ENCODE data around the gene NTM.

Gene NTM

GRCh38 chr11:131964698-131965483 lies 594.5 kb downstream of the NTM start:
- DNase-seq (ENCODE audit: low spot score): no peak

GRCh38 chr11:131965504-131965903 lies 595.1 kb downstream of the NTM start:
- DNase-seq (ENCODE audit: low spot score): no peak

DNA sequence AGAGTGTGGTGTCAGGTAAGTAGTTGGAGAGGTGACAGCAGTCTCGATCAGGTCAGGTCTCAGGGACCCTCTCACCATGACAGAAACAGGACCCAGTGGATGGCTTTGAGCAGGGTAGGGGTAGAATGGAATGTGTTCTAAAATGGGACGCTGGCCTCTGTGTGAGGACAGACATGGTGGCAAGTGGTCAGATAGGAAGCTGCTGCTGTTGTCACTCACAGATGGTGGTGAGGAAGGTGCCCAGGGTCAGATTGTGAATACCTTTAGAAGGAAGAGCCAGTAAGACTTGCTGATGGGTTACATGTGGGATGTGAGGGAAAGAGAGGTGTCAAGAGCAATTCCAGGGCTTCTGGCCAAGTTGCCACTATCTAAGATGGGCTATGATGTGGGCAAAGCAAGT lies 596.3 kb downstream of the NTM start:
- DNase-seq (ENCODE audit: low spot score): no peak

DNA sequence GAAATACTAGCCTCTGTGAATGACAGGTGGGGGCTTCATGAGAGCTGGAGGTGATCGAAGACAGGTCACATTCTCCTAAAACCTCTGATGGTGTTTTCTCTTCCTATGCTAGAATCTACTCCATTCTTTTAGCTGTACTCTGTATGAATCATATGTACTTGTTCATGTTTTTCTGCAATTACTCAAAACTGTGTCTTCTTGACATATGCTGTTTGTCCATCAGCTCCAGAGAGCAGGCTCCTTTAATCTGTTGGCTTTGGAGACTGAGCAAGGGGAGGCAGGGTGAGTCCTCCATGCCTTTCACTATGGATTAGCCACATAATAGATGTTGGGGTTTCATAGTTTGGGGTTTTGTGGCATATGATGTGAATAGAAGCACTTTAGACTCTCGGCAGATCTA lies 598.8 kb downstream of the NTM start:
- DNase-seq (ENCODE audit: low spot score): no peak

DNA sequence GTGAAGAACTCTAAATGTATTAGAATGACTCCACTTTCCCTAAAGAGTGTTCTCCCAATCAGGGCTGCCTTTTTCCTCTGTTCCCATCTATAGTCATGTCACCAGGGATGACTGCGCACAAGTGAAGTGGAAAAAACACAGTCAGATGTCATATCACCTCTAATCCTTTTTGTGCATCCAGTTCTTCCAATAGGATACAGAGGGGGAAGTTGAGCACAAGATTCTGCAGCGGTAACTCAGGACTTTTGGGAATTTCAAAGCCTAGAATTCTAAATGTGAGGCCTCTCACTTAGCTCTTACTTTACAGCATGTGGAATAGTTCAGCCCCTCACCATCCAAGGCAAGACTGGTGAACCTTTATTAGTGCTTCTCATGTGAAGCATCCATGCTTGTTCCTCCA lies 602.6 kb downstream of the NTM start:
- DNase-seq (ENCODE audit: low spot score): no peak

GRCh38 chr11:131975619-131976018 lies 605.2 kb downstream of the NTM start:
- DNase-seq (ENCODE audit: low spot score): no peak

DNA sequence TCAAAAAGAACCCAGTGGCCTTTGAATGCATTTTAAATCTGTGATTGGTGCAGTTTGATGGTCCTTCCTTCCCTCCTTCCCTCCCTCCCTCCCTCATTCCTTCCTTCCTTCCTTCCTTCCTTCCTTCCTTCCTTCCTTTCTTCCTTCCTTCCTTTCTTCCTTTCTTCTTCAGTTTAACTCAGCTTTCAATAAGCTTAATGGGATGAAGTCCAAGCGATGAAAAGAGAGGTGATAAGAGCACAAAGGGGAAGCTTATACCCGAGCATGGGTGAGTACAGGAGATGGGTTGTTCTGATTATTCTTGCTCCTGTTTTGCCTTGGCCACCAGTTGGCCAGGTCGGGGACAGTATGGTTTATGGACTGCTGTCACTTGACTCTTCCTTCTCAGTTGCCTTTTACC lies 605.6 kb downstream of the NTM start:
- no peak for DNase-seq (ENCODE audit: low spot score)

GRCh38 chr11:131977231-131977630 lies 606.8 kb downstream of the NTM start:
- no peak for DNase-seq (ENCODE audit: low spot score)

- peak; percentile 38 for DNase-seq (ENCODE audit: low spot score)
Measured at GRCh38 chr11:131977854-131978253, 607.4 kb downstream of the NTM start.

DNA sequence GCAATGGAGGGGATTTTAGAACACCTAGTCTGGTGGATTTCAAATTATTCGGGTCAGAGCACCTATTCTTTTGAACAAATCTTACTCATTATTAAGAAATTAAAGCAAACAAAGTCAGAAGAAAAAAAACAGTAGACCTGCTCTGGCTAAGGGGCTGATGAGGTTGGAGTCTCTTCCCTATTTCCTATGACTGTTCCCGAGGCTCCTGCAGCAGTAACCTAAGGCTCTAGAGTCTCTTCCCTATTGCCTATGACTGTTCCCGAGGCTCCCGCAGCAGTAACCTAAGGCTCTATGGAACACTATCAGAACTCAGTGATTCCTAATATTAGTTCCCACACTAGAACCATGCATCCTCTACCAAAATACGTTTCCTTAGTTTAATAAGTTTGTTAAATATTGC lies 607.9 kb downstream of the NTM start:
- no peak for DNase-seq (ENCODE audit: low spot score)

DNA sequence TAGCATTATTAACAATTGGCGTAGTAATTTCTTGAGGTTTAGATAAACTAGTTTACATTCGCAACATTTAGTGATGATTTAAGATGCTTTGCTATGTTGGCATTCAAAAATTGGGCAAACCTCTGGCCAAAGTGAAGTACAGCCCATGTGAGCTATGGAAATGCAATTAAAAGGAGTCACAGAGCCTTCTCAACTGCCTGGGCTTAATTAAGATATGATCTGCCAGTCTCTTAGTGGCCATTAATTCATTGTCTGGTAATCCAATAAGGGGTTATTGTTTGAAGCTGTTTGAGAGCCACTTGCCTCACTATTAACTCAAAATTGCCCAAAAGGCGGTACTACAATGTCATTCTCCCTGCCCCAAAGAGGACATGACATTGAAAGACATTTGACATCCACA lies 608.9 kb downstream of the NTM start:
- no peak for DNase-seq (ENCODE audit: low spot score)

DNA sequence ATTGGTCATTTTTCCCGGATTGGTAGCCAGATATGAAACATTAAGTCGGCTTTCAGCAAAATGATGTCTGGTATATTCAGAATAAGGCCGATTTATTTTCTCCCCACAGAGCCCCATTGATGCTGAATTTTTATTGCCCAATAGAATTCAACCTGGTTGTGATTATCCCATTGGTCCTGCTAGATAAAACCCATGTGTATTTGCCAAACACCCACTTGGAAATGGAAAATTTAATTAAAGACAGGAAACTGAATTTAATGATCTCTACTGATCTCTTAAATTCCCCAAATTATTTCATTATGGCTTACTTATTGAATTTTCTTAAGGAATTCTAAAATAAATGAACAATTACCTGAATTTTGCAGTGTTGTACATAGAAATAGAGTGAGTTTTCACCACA lies 609.8 kb downstream of the NTM start:
- DNase-seq (ENCODE audit: low spot score): no peak

GRCh38 chr11:131980888-131981668 lies 610.7 kb downstream of the NTM start:
- no peak for DNase-seq (ENCODE audit: low spot score)

DNA sequence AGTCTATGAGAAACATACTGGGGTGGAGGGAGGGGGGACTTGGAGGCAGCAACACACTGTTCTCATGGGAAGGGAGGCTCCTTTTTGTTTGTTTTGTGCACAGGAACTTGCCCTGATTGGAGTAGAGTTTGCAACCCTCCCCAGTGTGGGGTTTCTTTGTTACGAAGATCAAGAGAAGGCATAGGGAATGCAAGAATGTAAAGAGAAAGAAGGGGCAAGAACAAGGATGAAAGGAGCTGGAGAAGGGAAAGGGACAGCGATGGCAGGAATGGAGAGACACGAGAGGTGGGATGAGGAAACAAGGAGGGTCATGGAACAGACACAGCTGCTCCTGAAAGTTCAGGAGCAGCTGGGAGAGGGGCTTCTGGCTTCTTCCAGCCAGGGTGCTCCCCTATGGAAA lies 611.7 kb downstream of the NTM start:
- no peak for DNase-seq (ENCODE audit: low spot score)

- DNase-seq (ENCODE audit: low spot score): no peak
Measured at GRCh38 chr11:131985846-131986301, 615.5 kb downstream of the NTM start.

GRCh38 chr11:131987703-131988102 lies 617.3 kb downstream of the NTM start:
- DNase-seq (ENCODE audit: low spot score): no peak

DNA sequence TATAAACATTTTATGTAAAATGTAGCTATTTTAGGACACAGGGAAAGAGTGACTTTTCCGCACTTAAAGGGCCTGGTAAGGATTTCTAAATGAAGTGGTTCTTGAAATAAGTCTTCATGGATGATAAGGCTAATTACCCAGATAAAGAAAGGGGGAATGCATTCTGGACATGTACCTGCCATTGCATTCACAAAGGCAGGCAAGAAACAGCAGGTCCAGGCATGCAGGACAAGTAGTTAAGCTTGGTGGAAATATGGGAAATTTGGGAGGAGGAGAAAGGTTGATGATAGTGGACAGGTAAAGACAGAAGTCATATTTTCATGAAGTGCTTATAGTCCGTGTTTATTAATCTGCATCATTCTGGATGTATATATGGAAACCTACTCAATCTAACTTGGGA lies 621.2 kb downstream of the NTM start:
- no peak for DNase-seq (ENCODE audit: low spot score)

DNA sequence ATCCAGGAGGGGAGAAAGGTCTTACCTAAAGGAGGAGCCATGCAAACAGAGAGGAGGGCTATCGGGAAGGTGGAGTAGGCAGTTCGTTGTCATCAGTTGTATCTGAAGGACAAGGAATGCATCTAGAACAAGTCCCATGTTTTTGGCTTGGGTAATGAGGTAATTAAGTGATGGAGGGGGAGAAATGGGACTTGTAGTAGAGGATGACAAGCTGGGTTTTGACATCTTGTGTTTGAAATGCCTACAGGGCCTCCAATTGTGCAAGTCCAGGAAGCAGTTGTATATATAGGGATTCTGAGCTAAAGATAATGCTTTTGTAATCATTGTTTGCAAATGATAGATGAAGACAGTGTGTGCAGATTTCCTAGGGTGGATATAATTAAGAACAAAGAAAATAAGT lies 622.8 kb downstream of the NTM start:
- DNase-seq (ENCODE audit: low spot score): no peak

DNA sequence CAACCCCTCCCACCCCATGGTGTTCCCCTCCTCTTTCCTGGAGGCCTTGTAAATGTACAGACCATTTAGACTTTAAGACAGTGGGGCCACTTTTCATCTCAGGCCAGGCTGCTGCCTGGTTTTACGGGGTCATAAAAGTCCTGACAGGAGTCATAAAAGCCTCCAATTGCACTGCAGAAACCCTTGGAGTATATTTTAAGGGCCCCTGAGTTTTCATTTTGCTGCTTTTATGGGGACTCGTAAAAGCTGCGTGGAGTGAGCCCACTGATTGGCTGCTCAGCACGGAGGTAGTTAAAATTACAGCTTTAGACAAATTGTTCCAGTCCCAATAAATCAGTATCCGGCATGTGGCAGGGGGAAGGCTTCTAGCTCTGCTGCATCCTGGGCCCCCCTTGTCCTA lies 627.6 kb downstream of the NTM start:
- no peak for DNase-seq (ENCODE audit: low spot score)

- DNase-seq (ENCODE audit: low spot score): no peak
Measured at GRCh38 chr11:131999084-131999483, 628.7 kb downstream of the NTM start.

GRCh38 chr11:131999955-132000354 lies 629.5 kb downstream of the NTM start:
- no peak for DNase-seq (ENCODE audit: low spot score)

- DNase-seq (ENCODE audit: low spot score): no peak
Measured at GRCh38 chr11:132005887-132006286, 635.5 kb downstream of the NTM start.

DNA sequence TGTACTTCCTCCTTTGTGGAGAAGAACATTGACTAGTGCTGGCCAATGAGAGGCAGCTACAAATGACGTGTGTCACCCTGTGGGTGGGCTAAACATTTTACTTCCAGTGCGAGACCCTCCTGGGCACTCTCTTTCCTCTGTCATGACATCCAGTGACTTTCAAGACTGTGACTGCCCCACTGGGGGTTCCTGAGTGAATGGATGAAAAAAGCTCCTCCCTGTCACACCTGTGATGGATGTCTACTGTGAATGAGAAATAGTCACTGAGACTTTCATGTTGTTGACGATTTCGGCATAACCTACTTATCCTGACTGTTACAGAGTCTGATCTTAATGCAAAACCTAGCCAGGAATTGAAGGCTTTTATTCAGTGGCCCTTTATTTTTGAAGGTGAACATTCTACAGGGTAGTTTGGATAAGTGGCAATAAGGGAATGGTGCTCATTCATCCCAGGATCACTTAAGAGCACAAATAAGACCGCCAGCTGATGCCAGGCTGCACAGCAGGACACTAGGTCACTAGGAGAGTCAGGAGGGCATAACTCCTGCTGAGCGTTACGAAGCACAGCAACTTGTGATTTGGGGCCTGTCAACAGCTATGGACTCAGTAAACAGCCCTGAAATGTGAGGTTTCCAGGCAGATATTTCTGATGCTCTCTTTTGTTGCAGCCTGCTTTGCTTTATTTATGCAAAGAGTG lies 636.6 kb downstream of the NTM start:
- no peak for DNase-seq (ENCODE audit: low spot score)

Measured in hepatic stellate cell (primary cell).